SU-DHL-6 (cell line): ENCODE data around the gene UCN3.

ENCODE experiments used
- EZH2phosphoT487 ChIP-seq: fragments of 200-600 bp; sonication (generic), shearing (Covaris generic); conservative IDR thresholded peaks from 2 replicates; pipeline ENCODE4 v1.6.1; 2018; ENCODE audit warnings: mild to moderate bottlenecking, antibody characterized with exemption, low read length, moderate library complexity, mixed read lengths
- TF ChIP-seq, protein P1 (sequence below): fragments of 200-600 bp; sonication (generic); IDR thresholded peaks from one replicate; pipeline ENCODE4 v1.5.1; 2017; ENCODE audit warnings: antibody characterized with exemption, mild to moderate bottlenecking, low read length, moderate library complexity; ENCODE audit not compliant: insufficient read depth, poor library complexity, severe bottlenecking

- TF ChIP-seq EZH2phosphoT487 = no peak
- TF ChIP-seq, protein P1, sequence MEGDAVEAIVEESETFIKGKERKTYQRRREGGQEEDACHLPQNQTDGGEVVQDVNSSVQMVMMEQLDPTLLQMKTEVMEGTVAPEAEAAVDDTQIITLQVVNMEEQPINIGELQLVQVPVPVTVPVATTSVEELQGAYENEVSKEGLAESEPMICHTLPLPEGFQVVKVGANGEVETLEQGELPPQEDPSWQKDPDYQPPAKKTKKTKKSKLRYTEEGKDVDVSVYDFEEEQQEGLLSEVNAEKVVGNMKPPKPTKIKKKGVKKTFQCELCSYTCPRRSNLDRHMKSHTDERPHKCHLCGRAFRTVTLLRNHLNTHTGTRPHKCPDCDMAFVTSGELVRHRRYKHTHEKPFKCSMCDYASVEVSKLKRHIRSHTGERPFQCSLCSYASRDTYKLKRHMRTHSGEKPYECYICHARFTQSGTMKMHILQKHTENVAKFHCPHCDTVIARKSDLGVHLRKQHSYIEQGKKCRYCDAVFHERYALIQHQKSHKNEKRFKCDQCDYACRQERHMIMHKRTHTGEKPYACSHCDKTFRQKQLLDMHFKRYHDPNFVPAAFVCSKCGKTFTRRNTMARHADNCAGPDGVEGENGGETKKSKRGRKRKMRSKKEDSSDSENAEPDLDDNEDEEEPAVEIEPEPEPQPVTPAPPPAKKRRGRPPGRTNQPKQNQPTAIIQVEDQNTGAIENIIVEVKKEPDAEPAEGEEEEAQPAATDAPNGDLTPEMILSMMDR = no peak
These were observed 26.8 kb upstream of the UCN3 start for GRCh38 chr10:5338010-5338409.
